EH (cell line): Measurements from ENCODE around the gene SAE1.

Source experiments
- DNase-seq: peaks from one replicate; pipeline ENCODE4 v3.0.0-alpha.2; 2015; ENCODE audit warnings: low read depth

The SAE1 gene

GRCh38 chr19:47106821-47107201 is 23.8 kb upstream of the SAE1 start:
- DNase-seq: peak; percentile 76

DNA sequence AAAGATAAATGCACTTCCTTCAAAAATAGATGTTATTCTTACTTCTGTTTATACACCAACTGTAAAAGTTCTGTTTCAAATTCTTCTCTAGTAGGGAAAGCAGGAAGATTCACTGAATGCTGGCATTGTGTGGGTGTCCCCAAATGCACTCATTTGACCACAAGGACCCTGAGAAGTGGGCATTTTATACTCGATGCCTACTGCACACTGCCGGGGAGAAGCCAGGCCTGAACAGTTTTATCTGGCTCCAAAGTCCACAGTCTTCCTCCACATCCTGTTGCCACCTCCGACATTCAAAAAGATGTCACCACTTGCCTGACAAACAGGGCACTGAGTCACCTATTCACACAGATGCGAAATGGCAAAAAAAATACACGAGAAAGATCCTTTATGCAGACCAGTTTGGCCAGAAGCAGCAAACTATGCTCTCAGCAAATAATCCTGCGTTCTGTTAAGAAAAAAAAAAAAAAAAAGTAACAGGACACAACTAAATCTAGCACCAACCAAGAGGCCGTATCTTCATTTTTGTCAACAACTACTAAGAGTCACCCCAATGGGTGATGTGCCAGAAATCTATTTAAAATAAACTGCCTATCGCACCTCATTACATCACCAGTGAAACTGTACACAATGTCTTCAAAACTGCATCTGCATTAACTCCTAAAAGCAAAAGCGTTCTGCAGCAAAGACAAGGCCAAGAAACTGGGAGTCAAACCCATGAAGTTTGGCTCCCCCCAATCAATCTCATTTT is 23.3 kb upstream of the SAE1 start:
- peak; percentile 54 for DNase-seq

DNA sequence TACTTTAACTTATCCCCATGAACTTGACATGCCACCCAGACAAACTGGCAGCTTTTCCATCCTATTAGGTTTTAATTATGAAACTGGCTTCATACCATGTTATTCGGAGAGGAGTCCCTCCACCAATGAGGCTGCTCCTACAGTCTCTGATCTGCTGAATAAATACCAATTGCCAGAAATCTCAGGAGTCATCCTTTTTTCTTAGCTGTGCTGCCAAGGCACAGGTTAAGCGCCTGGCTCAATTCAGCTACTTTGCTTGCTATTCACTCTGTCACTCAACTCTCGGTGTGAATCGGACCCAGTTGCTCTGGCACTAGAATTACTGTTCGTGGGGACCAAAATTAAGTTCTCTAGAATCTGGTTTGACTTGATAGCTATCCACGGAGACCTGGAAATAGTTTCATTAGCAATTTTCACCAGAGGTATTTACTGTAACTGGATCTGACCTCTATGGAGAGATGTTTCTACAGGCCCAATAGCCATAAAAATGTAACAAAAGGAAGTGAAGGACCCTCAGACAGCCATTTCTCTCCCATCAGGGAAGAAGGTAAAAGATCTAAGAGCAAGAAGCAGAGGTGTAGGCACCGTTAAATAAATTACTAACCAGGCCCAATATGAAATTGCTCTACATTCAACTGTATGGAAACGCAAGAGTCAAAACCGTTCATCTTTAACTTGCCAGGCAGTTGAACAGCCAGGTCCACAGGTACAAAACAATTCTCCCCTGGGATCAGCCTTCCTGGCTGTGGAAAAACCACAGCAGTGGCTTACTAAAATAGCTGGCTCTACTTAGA is 22.5 kb upstream of the SAE1 start:
- DNase-seq: peak; percentile 34

- DNase-seq: no peak
Observed at GRCh38 chr19:47109177-47109540, 21.5 kb upstream of the SAE1 start.

DNA sequence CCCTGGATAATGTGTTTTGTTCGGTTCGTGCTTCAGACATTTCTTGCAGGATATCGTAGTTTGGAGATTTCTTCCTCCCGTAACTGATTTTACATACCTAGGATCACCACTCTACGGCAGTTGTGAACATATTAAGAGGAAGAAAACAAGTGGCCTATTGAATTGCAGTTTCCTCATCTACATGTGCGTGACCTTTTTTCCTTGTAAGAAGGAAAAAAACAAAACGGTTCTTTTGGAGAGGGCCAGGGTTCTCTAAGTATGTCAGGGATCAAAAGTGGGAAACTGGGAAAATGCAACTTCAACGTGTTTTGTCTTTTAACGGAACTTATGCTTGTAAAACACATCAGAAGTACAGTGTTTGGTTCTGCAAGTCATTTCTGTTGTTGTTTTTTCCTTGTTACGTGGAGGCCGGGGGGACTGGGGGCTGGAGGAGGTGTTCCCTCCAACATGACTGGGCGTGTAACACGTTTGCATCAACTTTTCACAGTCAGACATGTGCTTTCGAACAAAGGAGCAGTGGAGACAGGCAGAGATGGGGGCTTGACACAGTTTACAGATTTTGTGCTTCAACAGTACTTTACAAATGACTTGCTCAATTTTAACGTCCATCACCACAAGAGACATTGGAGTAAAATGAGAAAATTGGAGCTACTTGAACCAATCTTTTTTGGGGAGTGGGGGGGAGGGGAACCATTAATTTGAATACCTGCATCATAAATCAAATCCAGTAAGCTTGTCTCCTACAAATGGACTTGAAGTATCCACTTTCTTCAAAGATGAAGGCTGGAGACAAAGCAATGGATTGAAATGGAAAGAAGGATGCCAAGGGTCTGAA is 20.9 kb upstream of the SAE1 start:
- DNase-seq: peak; percentile 55

DNA sequence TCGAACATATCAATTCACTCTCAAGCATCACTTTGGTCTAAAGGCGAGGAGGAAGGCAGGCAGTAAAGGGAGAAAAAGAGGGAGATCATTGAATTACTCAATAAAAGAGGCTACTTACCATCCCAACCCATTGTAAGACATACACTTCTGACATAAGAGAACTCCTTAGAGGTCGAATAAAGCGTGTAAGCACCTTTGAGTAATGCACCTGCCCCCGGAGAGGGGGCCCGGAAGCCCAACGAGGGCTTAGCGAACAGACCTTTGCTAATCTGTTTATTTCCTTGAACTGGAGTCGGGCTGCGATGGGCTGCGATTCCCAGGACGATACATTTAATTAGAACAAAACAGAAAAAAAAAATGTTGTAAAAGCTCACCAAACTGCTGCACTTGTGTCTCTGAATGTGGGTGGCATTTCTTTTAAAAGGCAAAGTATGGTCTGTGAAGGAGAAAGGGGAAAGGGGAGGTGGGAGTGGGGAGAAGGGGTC is 20.1 kb upstream of the SAE1 start:
- no peak for DNase-seq

DNA sequence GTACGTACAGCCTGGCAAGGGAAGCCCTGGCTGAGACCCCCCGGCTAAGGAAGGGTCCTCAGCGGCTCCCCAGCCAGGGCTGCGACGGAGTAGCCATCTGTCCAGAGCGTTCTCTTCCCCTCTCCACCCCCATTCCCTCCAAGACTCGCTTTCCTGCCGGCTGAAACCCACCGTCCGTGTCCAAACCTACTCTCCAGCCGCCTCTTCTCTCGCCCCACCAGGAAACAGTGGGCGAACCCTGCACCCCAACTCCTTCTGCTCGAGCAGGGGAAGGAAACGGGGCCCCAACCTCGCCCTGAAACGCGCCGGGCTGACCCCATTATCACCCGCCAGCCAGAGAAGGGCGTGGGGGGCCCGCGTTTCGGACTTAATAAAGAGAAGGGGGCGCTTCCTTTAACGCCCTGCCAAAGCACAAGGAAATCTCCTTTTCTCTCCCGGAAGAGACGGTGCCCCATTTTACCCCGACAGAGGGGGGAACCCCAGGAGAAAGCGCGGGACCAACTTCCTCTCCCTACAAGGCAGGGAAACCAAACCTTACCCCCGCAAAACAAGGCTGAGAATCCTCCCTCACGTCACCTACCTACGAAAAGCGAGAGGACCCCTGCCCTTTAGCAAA is 19.5 kb upstream of the SAE1 start:
- peak; percentile 24 for DNase-seq

DNA sequence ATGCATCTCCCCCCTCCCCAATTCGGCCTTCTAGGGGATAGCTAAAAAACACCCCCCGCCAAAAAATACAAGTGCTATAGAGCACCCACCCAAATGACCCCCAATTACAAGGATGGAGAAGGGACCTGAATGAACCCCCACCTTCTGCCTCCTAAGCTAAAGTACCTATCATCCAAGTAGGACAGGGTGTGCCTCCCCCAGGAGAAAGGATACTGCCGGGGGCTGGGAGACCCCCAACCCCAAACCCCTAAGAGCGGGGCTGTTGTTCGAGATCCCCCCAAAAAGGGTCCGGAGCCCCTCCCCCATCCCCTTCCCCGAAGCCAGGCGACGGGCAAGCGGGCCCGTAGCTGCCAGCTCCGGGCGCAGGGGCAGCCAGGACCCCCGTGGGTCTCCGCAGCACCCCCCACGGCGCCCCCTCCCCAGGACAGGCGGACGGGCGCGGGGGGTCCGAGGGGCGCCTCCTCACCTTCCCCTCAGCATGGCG is 18.9 kb upstream of the SAE1 start:
- DNase-seq: no peak

GRCh38 chr19:47112166-47112996 is 18.3 kb upstream of the SAE1 start:
- peak; percentile 94 for DNase-seq

DNA sequence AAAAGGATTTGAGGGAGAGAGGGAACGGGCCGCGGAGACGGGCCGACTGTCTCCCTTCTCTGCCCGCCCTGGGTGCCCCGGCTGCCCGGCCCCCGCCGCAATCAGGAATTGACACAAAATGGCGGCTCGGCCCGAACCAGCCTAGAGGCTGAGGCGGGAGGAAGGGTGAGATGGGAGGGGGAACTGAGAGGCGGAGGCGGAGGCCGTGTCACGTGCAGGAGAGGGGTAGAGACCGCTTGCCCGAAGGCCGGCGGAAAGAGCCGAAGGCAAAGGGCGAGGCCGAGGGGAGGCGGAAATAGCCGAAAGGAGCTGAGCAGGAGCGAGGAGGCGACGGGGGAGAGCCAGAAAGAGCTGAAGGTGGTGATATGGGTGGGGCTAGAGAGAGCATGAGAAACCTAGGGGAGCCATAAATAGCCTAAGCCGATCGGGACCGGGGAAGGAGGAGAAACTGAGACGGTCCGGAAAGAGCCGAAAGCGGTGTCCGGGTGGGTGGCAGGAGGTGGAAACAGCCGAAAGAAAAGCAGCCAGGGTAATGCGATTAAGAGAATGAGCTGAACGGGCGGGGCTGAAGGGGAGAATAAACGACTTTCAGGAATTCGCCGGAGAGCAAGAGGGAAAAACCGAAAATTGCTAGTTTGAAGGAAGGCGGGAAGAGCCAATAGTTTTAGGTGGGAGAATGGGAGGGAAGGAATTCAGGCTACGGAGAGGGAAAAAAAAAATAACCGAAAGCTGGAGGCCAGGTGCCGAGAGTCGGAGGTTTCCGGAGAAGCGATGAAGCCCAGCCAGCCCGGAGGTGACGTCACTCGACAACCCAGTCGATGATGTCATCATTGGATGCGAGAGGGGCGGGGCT is 17.4 kb upstream of the SAE1 start, which contains the start of gene ZC3H4:
Gene ZC3H4, minus strand, starts transcription at position 780 of the 853 bp plus-strand sequence. CDS start 1,192 bp downstream, outside the sequence.
- peak; percentile 100 for DNase-seq

GRCh38 chr19:47113850-47114651 is 16.6 kb upstream of the SAE1 start:
- no peak for DNase-seq

DNA sequence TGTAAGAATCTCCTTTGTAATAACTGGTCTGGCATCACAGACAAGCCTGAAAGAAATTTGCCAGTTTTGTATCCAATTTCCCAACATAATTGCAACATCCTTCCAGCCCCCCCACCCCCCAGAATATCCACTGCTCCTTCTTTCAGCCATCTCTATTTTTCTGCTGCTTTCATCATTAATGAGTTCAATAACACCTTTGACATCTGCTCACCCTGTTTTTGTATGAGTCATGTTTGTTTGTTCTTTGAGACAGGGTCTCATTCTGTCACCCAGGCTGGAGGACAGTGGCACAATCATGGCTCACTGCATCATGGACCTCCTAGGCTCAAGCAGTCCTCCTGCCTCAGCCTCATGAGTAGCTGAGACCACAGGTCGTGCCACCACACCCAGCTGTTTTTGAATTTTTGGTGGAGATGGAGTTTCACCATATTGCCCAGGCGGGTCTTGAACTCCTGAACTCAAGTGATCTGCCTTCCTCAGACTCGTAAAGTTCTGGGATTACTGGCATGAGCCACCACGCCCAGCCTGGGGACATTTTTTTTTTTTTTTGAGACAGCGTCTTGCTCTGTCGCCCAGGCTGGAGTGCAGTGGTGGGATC is 10.1 kb upstream of the SAE1 start:
- no peak for DNase-seq

GRCh38 chr19:47122359-47123335 is 8.0 kb upstream of the SAE1 start:
- DNase-seq: peak; percentile 92

DNA sequence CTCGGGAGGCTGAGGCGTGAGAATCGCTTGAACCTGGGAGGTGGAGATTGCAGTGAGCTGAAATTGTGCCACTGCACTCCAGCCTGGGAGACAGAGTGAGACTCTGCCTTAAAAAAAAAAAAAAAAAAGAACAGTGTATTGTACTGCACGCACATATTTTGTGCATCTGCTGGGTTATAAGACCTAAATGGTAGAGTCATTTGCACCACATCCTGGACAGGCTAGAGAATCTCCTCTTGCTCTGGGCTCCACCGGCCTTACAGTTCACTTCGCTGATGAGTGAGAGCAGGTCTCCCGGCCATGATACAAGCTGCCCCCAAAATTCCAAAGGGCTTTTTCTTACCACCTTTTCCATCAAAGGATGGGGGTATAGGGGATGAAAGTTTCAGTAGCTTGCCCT is 7.2 kb upstream of the SAE1 start:
- peak; percentile 57 for DNase-seq

DNA sequence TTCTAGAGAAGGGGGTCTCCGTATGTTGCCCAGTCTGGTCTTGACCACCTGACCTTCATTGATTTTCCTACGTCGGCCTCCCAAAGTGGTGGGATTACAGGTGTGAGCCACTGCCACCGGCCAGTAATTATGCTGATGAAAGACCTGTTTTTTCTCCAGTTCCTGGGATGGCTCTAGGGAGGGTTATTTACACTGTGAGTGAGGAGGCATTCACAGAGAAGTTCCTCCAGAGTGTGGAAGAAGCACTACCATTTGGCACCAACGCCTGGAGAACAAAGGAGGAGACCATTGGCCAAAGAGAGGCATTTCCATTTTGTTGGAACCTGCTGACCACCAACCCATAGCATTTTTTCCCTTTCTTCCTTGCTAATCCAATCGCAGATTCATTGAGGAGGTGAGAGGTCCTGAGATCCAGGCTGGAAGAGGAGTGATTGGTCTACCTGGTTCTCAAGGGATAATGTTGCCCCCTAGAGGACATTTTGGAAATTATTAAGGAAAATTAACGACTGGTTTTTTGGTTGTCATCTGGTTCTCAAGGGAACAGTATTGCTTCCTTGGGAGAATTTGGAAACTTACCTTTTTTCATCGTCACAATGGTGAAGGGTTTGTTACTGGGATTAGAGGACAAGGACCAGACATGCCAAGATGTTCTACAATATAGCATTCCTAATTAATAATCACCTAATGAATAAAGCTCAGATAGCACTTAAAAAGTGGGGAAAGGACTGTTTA is 5.5 kb upstream of the SAE1 start:
- DNase-seq: peak; percentile 78

GRCh38 chr19:47125669-47125938 is 5.0 kb upstream of the SAE1 start:
- DNase-seq: no peak

DNA sequence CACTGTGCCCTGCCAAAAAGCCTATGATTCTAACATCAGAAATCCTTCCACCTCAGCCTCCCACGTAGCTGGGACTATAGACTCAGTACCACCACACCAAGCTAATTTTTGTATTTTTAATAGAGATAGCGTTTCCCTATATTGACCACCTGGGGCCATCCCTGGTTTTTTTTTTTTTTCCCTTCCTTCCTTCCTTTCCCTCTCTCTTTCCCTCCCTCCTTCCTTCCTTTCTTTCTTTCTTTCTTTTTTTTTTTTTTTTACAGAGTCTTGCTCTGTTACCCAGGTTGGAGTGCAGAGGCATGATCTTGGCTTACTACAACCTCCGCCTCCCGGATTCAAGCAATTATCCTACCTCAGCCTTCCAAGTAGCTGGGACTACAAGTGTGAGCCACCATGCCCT is 1.1 kb upstream of the SAE1 start:
- no peak for DNase-seq
